Upper lobe of left lung (tissue), 4 donors: Measurements from ENCODE around the gene STK26.

Experiments used
- EP300 ChIP-seq, 4 donors: sonication (generic); formaldehyde crosslinking; IDR thresholded peaks; one replicate each; pipeline ENCODE4 v1.5.1; 2017; ENCODE audit warnings: antibody characterized with exemption in 4 of 4, control low read depth in 2 of 4
- POLR2A ChIP-seq, 4 donors: fragments of 450-650 bp; IDR thresholded peaks; one replicate each; pipeline ENCODE4 v1.5.1; 2016 to 2017; ENCODE audit warnings: antibody characterized with exemption in 4 of 4, mild to moderate bottlenecking in 2 of 4
- POLR2AphosphoS5 ChIP-seq, 2 donors: sonication (generic); formaldehyde crosslinking; IDR thresholded peaks; one replicate each; pipeline ENCODE4 v1.5.1; 2017; ENCODE audit warnings: antibody characterized with exemption in 2 of 2
- TF ChIP-seq, protein P1 (sequence below), 6 experiments: fragments of 450-650 bp in 4 of 6; fragments of 200-600 bp in 2 of 6; sonication (generic) in 2 of 6; IDR thresholded peaks; one replicate each; pipeline ENCODE4 v1.5.1; 2016 to 2019; ENCODE audit warnings: antibody characterized with exemption in 6 of 6

DNA sequence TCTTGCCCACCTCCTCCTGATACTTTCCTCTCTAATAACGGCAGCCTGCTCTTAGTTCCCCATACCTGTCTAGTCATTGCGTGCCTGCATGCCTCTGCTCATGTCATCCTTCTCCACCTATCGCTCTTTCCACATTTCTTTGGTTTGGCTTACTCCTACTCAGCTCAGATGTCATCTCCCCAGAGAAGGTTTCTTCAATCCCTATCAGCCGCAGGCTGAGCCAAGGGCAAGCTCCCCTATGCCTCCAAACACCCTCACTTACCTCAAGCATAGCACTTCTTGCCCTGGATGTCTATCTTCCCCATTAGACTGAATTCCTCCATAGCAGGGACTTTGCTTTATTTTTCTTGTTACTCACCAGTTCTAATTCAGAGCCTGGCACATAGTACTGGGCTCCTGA, 78.1 kb downstream of the STK26 start:
- TF ChIP-seq, protein P1, sequence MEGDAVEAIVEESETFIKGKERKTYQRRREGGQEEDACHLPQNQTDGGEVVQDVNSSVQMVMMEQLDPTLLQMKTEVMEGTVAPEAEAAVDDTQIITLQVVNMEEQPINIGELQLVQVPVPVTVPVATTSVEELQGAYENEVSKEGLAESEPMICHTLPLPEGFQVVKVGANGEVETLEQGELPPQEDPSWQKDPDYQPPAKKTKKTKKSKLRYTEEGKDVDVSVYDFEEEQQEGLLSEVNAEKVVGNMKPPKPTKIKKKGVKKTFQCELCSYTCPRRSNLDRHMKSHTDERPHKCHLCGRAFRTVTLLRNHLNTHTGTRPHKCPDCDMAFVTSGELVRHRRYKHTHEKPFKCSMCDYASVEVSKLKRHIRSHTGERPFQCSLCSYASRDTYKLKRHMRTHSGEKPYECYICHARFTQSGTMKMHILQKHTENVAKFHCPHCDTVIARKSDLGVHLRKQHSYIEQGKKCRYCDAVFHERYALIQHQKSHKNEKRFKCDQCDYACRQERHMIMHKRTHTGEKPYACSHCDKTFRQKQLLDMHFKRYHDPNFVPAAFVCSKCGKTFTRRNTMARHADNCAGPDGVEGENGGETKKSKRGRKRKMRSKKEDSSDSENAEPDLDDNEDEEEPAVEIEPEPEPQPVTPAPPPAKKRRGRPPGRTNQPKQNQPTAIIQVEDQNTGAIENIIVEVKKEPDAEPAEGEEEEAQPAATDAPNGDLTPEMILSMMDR (IDR thresholded peaks at IDR 0.05) = no peak
- TF ChIP-seq POLR2A (IDR thresholded peaks at IDR 0.05) (no peak), POLR2AphosphoS5 (IDR thresholded peaks at IDR 0.05) (no peak), EP300 (IDR thresholded peaks at IDR 0.05) (no peak)
